Brain pericyte (primary cell): ENCODE data around the gene RGPD8.
"Not testable (repeated sequence)": the region's sequence is repeated elsewhere in the genome, so short reads cannot be mapped to it uniquely, and the experiment has no call there.

Experiments
- DNase-seq: peaks from one replicate; pipeline ENCODE4 v3.0.0-alpha.2; 2012; ENCODE audit warnings: low read depth, low spot score

Gene RGPD8

DNA sequence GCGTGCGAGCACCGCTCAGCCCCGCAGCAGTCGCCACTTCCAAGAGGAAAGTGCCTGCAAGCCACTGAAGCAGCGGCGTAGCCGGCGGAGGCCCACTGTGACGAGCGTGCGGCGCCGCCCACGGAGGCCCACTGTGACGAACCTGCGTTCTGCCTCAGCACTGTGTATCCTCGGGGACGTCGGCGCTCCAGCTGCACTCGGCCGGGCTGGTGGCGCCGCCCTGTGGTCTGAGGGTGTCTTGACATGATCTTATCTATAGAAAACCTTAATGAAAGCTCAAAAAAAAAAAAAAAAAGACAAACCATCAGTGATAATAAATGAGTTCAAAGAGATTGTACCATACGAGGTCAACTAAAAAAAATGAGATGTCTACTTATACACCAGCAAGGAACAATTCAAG, at the start of gene RGPD8:
Gene RGPD8, minus strand, starts transcription at position 166 of the 400 bp plus-strand sequence. CDS start 192 bp downstream, outside the sequence.
- DNase-seq, result peak; percentile 45

DNA sequence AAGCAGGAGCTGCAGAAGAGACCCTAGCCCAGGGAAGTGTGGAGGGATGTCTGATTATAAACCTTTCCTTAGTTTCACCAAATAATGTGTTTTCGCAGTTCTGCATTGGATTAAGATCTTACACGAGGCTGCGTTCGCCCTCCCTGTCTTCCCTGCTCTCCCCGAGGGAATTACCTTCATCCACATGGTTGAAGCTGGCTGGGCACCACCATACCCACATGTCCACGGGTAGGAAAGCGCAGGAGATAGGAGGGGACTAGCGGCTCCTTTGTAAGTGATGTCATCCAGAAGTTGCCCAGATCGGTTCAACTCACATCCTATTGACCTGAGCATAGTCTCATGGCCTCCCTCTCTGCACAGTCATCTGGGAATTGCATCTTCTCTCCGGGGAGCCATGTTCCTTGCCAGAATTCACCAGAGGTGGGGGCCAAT, 49.6 kb upstream of the RGPD8 start:
- DNase-seq, result no peak

DNA sequence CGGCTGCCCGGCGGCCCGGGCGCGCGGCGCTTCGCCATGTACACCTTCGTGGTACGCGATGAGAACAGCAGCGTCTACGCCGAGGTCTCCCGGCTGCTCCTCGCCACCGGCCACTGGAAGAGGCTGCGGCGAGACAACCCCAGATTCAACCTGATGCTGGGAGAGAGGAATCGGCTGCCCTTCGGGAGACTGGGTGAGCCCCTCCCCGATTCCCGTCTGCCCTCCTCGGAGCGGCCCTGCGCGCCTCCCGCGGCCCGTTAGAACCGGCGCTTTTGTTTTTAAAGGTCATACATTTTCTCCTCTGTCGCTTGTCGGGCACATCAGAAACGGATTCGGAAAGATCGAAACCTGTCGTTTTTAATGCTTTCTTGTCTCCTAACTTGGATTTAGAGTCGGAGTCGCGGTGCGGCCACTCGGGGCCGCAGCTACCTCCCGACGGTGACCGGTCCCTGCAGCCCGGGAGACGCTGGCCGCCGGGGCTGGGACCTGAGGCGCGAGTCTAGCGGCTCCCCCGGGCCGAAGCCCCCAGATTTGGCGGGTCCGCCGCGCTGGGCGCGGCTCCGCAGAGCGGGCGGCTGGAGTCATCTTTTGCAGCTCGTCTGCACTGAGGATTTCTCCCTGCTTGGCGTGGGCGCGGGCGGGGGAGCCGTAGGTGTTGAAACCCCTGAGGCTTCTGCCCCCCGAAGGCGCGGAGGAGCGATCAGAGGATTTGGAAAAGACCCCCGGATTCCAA, 49.0 kb upstream of the RGPD8 start:
- DNase-seq, result no peak

DNA sequence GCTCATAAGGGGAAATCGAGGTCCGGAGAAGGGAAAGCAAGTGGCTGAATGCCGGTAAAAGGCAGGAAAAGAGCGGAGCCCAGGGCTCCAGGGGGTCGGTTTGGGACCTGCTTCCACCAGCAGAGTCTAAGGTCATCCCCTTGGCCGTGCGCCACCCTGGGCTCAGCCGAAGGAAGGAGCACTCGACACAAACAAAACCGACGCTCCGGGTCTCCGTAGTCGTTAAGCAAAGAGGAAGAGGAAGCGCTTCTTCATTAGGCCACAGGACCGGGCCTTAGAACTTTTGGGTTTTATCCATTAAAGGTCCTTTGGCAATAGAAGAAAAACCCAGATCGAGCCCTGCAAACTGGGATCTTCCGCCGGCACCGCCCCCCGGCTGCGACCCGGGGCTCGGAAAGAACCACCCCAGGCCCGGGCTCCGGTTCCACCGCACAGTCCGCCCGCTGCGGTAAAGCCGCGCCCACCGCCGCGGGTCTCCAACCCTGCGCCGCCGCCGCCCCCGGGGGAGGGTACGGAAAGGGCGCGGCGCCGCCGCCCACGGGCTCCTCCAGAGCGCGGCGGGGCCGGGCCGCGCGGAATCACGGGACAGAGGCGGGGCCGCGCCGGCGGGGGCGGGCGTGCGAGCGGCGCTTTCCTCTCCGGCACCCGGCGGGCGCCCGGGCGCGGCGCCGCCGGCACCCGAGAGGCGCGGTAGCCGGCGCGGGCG, 48.2 kb upstream of the RGPD8 start, which contains the start of gene TTL:
Gene TTL, plus strand, starts transcription at position 629 of the 706 bp plus-strand sequence. CDS start 189 bp downstream, outside the sequence.
- DNase-seq, result peak; percentile 22

DNA sequence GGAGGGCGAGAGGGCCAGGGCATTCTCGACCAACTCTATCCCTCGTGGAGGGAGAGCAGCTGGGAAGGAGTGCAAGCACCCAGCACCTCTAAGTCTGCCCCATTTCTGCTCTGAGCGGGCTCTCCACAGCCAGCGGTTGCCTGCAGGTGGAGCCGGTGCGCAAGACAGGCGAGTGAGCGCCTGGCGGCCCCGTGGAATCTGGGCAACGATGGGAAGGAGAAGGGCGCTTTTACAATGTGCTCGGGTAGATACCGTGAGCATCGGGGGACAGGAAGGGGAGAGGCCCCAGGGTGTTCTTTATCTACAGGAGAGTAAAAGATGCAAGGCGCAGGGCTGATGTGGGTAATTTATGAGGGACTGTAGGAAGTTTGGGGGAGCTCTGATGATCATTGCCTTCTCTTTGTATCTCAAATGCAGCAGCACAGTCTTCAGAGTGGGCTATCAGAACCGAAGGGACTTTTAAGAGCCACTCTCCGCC, 47.6 kb upstream of the RGPD8 start:
- DNase-seq, result peak; percentile 42

DNA sequence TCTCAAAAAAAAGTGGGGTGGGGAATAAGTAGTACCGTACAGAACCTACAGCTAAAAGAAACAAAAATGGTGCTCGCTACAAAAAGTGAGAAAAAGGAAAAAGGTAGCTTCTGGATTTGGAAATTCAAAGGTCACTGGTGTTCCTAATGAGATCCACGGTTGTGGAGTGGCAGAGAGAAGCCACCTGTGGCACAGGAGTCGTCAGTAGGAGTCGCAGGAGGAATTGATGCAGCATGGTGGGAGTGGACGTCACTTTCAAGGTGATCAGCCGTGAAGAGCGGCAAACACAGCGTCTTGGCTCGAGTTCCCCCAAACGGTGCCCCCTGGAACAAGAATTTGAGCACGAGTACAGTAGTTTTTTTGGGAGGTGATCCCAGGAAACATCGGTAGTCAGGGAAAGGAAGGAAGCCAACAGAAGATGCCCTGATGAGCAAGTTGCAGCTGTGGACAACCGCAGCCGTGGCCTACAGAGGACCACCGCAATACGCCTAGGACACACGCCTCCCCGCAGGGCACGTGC, 47.1 kb upstream of the RGPD8 start:
- DNase-seq, result no peak

DNA sequence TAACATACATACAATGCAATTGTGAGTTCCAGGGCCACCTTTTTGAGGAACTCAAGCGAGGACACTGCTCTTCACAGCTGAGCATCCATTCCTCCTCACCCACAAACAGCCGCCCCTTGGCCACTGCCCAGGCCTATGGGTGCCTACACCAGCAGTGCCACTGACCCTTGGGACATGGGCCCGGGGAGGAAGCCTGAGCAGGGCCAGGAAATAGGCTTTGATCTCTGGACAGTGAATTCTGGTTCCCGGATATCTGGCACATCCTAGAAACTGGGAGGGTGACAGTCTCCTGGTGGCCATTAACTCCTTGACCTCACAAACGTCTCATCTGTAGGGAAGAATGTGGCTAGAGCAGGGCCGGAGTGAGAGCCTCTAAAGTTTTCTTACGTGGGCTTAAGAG, 43.0 kb upstream of the RGPD8 start:
- no peak for DNase-seq

DNA sequence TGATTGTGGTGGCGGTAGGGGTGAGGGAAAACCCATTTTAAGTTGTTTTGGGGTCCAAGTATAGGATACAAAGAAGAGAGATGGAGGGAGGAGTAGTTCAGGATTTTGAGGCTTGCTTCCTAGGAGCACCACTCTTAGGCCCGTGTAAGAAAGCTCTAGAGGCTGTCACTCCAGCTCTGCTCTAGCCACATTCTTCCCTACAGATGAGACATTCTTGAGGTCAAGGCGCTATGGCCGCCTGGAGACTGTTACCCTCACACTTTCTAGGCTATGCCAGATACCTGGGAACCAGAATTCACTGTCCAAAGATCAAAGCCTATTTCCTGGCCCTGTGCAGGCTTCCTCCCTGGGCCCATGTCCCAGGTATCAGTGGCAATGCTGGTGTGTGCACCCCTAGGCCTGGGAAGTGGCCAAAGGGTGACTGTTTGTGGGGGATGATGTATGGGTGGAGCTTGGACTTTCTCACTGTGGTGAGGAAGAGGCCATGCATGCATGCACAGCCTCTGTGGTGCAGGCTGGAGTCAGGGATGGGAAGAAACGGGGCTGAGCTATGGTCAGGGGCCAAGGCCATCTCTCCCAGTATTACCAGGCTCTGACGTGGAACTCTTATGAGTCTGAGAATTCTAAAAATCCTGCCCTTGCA, 41.5 kb upstream of the RGPD8 start:
- DNase-seq, result no peak

DNA sequence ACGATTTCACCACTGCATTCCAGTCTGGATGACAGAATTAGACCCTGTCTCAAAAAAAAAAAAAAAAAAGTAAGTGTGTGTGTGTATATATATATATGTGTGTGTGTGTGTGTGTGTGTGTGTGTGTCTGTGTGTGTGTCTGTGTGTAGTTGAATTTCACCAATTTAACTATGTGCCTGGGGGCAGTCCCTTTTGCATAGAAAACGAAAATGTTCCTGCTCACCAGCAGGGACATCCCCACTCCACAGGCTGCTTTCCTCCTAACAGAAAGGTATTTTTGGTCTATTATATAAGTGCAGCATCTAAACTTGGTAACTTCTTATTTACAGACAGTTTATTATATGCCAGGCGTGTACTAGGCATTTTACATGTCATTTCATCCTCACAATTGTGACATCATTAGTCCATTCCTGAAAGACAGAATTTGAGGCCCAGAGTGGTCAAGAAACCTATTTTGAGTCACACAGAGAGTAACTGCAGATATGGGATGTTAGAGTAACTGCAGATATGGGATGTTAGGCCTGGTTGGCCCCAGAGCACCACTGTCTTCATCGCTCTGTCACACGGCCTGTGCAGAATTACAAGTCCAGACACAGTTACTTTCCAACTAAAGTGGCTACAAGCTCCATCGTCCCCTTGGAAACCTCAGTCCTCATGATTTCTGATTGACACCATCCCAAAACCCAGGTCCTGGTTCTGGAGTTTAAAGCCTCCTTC, 39.3 kb upstream of the RGPD8 start:
- no peak for DNase-seq

DNA sequence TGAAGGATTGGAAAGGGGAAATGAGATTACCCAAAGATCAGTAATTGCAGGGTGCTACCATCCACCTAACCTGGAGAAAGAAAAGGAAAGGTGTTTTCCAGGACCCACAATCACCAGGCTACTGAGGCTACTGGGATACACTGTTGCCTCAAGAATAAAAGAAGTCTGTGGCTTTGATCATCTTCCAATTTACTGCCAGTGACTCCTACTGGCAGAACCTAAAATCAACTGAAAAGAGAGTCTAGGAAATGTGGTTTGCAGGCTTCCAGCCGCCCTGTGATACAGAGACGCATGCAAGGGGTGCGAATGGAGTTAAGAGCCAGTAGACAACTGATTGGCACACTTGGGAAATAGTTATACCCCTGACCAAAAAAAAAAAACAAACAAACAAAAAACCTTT, 31.9 kb upstream of the RGPD8 start:
- no peak for DNase-seq

DNA sequence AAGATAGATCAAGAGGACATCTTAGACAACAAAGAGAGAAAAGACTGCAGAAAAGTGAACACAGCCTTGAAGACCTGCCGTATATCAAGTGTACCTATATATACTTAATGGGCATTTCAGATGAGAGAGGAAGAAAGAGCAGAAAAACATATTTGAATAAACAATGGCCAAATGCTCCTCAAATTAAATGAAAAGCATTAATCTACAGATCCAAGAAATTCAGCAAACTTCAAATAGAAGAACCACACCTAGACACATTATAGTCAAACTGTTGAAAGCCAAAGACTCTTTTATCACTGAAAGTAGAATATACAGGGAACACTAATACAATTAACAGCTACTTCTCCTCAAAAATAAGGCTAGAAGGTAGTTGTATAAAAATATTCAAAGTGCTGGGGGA, 29.8 kb upstream of the RGPD8 start:
- DNase-seq, result no peak

DNA sequence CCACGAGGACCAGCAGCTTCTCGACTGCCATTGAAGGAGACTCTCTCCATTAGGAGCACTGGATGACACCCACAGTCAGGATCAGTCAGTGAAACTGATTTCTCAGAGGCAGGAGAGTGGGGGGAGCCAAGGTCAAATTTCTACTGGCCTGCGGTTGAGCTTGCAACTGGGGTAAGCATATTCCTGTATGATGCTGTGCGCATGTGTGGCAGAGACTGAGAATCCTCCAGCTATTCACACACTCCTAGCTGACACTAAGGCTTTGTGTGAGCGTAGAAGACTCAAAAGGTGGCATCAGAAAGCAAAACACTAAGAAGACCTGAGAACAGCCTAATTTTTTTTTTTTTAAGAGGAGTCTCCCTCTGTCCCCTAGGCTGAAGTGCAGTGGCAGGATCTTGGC, 28.7 kb upstream of the RGPD8 start:
- DNase-seq, result no peak

DNA sequence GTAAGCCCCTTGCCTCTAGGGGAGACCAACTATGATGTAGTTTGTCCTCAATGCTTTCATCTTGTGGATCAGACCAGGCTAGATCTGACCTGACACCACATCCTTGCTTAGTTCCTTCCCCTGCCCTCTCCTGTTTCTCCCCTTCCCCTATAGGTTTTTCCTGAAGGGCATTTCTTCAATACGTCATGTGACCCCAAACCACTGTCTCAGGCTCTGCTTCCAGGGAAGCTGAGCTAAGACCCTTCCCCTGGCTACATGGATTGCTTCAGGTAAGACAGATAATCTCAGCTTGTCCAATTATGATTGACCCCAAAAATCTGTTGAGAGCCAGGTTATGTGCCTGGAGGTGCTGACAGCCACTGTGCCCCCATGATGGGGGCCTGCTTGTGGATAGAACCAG, 25.9 kb upstream of the RGPD8 start:
- no peak for DNase-seq

DNA sequence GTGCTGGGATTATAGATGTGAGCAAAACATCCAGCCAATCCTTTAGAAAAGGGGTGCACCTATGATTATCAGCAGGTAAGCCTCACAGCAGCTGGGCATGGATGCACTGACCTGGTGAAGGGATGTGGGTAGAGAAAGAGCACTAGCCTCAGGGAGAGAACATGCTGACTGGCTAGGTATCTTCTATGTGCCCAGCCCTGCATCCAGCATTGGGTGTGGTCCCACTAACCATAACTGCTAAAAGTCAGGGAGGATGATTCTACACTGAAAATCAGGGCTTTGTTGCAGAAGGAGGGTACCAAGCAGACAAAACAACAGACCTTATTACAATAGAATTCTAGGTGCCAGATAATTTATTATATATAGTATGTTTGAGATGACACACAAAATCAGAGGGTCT, 21.1 kb upstream of the RGPD8 start:
- DNase-seq, result no peak

DNA sequence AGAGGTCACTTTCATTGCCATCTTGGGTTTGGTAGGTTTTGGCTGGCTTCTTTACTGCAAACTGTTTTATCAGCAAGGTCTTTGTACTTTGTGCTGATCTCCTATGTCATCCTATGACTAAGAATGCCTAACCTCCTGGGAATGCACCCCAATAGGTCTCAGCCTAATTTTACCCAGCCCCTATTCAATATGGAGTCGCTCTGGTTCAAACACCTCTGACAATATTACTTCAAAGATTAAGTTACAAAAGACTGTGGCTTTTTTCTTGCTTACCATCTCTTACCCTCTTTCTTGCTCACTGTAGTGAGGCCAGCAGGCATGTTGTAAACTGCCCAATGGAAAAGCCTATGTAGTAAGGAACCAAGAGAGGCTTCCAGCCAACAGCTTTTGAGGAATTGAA, 17.9 kb upstream of the RGPD8 start:
- no peak for DNase-seq

DNA sequence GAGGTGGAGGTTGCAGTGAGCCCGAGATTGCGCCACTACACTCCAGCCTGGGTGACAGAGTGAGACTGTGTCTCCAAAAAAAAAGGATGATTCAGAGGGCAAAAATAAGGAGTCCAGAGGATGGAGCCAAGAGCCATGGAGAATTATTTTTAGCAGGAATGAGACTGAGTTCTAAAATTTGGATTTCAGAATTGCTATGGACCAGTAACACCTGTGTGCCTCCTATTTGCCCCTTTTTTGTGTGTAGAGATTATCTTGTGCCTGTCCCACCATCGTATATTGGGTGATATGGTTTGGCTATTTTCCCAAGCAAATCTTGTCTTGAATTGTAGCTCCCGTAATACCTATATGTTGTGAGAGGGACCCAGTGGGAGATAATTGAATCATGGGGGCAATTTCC, 16.4 kb upstream of the RGPD8 start:
- no peak for DNase-seq

DNA sequence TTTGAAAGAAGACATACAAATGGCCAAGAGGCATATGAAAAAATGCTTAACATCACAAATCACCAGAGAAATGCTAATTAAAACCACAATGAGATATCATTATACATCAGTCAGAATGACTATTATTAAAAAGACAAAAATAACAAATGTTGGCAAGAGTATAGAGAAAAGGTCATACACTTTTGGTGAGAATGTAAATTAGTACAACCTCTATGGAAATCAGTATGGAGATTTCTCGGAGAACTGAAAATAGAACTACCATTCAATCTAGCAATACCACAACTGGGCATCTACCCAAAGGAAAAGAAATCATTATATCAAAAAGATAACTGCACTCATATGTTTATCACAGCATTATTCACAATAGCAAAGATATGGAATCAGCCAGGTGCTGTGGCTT, 10.8 kb upstream of the RGPD8 start:
- DNase-seq, result not testable (repeated sequence)

DNA sequence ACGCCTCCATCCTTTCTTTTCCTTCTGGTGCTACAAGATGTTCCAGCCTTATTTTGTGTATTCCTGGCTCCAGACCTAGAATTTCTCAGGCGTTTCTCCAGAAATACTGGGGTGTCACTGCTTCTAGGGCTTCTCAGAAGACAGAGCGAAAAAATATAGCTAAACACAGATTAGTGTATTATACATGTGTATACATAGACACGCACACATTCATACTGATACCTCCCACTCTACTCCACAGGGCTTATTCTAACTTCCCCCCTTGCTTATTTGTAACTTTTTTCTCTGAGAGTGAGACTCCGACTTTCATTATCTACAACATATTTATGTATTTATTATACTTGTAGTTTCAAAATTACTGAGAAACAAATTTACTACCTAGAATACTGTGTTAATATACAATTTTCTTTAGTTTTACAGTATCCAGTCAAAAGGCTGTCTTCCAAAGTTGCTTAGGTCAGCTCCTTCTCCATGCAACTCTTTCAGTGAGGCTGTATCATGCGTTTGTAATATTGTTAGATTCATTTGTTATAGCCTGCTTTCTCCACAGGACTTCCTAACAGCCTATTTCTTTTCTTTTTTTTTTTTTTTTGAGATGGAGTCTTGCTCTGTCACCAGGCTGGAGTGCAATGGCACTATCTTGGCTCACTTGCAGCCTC, 5.3 kb upstream of the RGPD8 start:
- not testable (repeated sequence) for DNase-seq

DNA sequence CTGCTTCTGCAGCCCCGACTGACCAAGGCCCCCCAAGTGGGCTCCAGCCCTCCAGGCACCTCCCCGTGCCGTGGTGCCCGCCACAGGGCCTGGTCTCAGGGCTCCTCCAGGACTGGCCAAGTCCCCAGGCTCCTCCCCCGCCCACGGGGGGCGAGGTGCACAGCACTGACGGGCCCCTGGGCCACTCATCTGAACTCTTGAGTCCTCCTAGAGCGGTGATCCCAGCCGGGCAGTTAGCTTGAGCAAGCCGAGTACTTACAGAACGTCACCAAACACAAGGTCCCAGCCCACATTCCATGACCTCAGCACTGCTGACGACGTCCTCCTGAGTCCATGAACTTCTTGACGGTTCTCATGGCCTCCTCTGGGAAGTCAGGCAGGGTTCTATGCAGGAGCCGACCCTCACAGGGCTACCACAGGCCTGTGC, 4.0 kb upstream of the RGPD8 start:
- DNase-seq, result not testable (repeated sequence)

DNA sequence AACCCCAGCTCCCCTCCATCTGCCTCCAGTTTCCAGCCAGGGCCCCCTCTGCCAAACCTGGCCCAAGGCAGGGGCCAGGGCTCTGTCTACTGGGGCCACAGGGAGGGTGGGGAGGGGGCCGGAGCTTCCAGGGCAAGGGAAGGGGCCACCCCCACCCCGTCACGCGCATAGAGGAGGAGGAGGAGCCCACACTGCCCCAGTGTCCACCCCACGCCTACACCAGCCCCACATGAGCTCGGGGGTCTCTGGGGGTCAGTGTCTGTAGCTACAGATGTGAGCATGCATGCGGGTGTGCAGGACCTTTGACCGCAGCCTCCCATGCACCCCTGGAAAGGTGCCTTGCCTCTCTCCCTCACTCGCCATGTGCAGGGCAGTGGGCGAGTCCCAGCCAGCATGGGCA, 3.5 kb upstream of the RGPD8 start:
- DNase-seq, result not testable (repeated sequence)
